ENCODE results near the gene MRPL33.
A peak's percentile ranks its signal among the peaks of the same experiment; 100 is the strongest.

The MRPL33 gene

GRCh38 chr2:27751377-27751776, 20.1 kb upstream of the MRPL33 start:
- POLR2A ChIA-PET (ENCODE audit: low non-redundant PET) = no interaction called here
- CTCF ChIA-PET = interaction anchor here (0.6 to 1.7 kb wide), 4 partner anchors 48 to 1248 kb away, joined by 3 to 11 read pairs (median 4); no protein-coding TSS in a partner anchor

GRCh38 chr2:27752551-27753237, 18.8 kb upstream of the MRPL33 start:
- DNase-seq (ENCODE audit: low spot score) = no peak
- CTCF ChIA-PET = interaction anchor here (0.5 to 1.7 kb wide), 6 partner anchors 9 to 1136 kb away, joined by 3 to 11 read pairs (median 4); partner anchors contain the start of gene FOSL2
- peak overlapping the region; percentile 59 for H3K27ac ChIP-seq
- POLR2A ChIA-PET (ENCODE audit: low non-redundant PET) = interaction anchor here (0.7 kb wide), 1 partner anchor 524 kb away, joined by 3 read pairs; no protein-coding TSS in a partner anchor
- no peak for TF ChIP-seq CTCF (conservative IDR thresholded peaks at IDR 0.05; ENCODE audit: low read depth)

More at GRCh38 chr2:27751377-27751776, 20.1 kb upstream of the MRPL33 start:
- H3K27ac ChIP-seq = no peak overlapping the region
- no peak for DNase-seq (ENCODE audit: low spot score)
- no peak for TF ChIP-seq CTCF (conservative IDR thresholded peaks at IDR 0.05; ENCODE audit: low read depth)

- TF ChIP-seq CTCF (conservative IDR thresholded peaks at IDR 0.05; ENCODE audit: low read depth) = no peak; the same call in 1 of the 2 replicates
- POLR2A ChIA-PET (ENCODE audit: low non-redundant PET) = no interaction called here
- CTCF ChIA-PET = interaction anchor here (0.6 to 1.3 kb wide), 7 partner anchors 10 to 462 kb away, joined by 3 to 6 read pairs (median 3); no protein-coding TSS in a partner anchor
- DNase-seq (ENCODE audit: low spot score) = peak; percentile 59
- no peak overlapping the region for H3K27ac ChIP-seq
Observed at GRCh38 chr2:27754138-27754588, 17.4 kb upstream of the MRPL33 start.

GRCh38 chr2:27754831-27755230, 16.7 kb upstream of the MRPL33 start:
- CTCF ChIA-PET = interaction anchor here (0.7 to 1.3 kb wide), 4 partner anchors 26 to 51 kb away, joined by 3 to 4 read pairs (median 4); no protein-coding TSS in a partner anchor
- TF ChIP-seq CTCF (conservative IDR thresholded peaks at IDR 0.05; ENCODE audit: low read depth) = no peak
- POLR2A ChIA-PET (ENCODE audit: low non-redundant PET) = no interaction called here
- no peak for DNase-seq (ENCODE audit: low spot score)
- peak overlapping the region; percentile 32 for H3K27ac ChIP-seq

GRCh38 chr2:27756091-27756490, 15.4 kb upstream of the MRPL33 start:
- no peak for TF ChIP-seq CTCF (conservative IDR thresholded peaks at IDR 0.05; ENCODE audit: low read depth)
- DNase-seq (ENCODE audit: low spot score) = no peak
- CTCF ChIA-PET = no interaction called here

GRCh38 chr2:27756544-27757498, 14.7 kb upstream of the MRPL33 start:
- TF ChIP-seq CTCF (conservative IDR thresholded peaks at IDR 0.05; ENCODE audit: low read depth) = no peak
- ChIA-PET CTCF (no interaction called here), POLR2A (ENCODE audit: low non-redundant PET) (no interaction called here)
- DNase-seq (ENCODE audit: low spot score) = no peak
- H3K27ac ChIP-seq = 0 out of 2 replicates have a peak overlapping the region, but pooled peaks have one; percentile 1

More at GRCh38 chr2:27756091-27756490, 15.4 kb upstream of the MRPL33 start:
- H3K27ac ChIP-seq = 0 out of 2 replicates have a peak overlapping the region, but pooled peaks have one; percentile 1
- POLR2A ChIA-PET (ENCODE audit: low non-redundant PET) = no interaction called here
